LNCaP clone FGC (cell line): ENCODE results near the gene RPL10.
A peak's percentile ranks its signal among the peaks of the same experiment; 100 is the strongest.

Experiments
- DNase-seq: peaks from one replicate; pipeline ENCODE4 v3.0.0-alpha.2; 2011; ENCODE audit warnings: low read depth
- H3K4me3 ChIP-seq: 2 replicates; pipeline ENCODE4 v1.5.1; 2011; ENCODE audit warnings: mild to moderate bottlenecking, low read depth, low read length, control low read depth
- TF ChIP-seq, protein P1 (sequence below): IDR thresholded peaks from 2 replicates; pipeline ENCODE4 v1.5.1; 2012; ENCODE audit warnings: mild to moderate bottlenecking; ENCODE audit not compliant: control insufficient read depth, insufficient read depth; ENCODE audit errors: extremely low read depth

RPL10 gene

DNA sequence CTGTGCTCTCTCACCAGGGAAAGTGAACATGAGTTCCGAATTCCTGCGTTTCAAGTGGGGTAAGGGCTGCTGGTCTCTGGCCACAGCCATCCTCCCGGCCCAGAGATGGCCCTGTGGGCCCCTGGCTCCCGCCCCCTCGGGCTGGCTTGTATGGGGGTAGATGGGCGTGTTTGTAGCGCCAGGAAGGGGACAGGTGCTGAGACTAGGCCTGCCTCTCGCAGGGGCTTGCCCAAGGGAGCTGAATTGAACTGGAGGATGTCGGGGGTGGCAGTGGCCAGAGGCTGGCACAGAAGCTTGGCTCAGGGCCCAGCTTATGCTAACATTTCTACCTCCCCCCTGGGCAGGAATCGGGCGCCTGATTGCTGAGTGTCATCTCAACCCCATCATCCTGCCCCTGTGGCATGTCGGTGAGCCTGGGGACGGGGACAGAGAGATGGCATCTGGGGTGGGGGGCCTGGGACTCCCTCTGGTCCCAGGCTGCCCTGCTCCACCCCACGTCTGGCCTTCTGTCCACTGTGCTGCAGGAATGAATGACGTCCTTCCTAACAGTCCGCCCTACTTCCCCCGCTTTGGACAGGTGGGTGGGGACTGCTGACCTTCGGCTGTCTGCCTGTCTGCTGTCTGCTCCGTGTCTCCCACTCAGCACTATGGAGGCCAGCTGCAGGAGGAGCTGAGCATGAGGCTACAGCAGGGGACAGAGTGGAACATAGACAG lies 21.7 kb downstream of the RPL10 start:
- DNase-seq, result no peak
- H3K4me3 ChIP-seq, result no peak overlapping the region
- TF ChIP-seq, protein P1, sequence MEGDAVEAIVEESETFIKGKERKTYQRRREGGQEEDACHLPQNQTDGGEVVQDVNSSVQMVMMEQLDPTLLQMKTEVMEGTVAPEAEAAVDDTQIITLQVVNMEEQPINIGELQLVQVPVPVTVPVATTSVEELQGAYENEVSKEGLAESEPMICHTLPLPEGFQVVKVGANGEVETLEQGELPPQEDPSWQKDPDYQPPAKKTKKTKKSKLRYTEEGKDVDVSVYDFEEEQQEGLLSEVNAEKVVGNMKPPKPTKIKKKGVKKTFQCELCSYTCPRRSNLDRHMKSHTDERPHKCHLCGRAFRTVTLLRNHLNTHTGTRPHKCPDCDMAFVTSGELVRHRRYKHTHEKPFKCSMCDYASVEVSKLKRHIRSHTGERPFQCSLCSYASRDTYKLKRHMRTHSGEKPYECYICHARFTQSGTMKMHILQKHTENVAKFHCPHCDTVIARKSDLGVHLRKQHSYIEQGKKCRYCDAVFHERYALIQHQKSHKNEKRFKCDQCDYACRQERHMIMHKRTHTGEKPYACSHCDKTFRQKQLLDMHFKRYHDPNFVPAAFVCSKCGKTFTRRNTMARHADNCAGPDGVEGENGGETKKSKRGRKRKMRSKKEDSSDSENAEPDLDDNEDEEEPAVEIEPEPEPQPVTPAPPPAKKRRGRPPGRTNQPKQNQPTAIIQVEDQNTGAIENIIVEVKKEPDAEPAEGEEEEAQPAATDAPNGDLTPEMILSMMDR, result no peak

DNA sequence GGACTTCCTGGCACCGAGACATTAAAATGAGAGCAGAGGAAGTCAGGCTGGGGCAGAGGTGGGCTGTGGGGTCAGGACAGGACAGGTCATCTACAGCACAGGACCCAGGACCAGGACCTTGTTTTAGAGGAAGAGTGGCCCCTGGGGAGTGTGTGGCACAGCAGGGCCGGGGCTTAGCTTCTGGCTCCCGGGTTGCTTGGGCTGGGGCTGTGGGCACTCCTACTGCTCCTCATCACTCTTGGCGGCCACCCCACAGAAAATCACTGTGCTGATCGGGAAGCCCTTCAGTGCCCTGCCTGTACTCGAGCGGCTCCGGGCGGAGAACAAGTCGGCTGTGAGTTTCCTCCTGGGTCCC lies 22.2 kb downstream of the RPL10 start:
- H3K4me3 ChIP-seq, result no peak overlapping the region
- DNase-seq, result no peak

DNA sequence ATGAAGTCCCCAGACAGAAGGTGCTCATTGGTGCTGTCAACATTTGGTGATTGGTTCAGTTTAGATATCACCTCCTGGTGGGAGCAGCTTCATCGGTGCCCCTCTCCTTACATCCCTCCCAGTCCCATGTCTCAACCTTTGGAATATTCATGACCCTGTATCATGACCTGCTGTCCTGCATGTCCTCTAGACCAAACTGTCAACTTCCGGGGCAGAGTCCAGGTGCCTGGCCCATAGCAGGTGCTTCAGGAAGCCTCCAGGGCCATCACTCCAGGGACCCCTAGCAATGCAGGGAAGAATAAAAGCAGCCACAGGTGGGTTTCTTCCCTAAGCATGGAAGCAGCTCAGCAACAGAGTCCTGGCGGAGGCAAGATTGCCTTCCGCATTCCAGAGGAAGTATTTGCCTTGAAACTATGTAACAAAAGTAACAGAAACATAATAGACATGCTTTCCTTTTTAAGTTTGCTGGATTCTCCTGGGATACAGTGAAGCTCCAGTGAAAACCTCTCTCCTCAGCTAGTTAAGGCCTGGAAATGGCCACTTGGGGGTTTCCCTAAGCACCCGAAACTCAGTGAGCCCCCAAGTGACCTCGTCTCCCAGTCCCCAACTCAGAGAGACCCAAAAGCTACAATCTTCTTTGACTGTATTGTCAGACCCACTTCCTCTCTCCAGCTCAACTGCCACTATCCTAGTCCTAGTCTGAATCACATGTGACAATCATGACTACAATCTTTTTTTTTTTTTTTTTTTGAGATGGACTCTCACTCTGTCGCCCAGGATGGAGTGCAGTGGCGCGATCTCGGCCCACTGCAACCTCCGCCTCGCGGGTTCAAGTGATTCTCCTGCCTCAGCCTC lies 29.0 kb downstream of the RPL10 start:
- H3K4me3 ChIP-seq, result no peak overlapping the region
- TF ChIP-seq, protein P1, result no peak
- DNase-seq, result no peak

More for the DNA sequence above, 22.2 kb downstream of the RPL10 start:
- TF ChIP-seq, protein P1, result no peak

DNA sequence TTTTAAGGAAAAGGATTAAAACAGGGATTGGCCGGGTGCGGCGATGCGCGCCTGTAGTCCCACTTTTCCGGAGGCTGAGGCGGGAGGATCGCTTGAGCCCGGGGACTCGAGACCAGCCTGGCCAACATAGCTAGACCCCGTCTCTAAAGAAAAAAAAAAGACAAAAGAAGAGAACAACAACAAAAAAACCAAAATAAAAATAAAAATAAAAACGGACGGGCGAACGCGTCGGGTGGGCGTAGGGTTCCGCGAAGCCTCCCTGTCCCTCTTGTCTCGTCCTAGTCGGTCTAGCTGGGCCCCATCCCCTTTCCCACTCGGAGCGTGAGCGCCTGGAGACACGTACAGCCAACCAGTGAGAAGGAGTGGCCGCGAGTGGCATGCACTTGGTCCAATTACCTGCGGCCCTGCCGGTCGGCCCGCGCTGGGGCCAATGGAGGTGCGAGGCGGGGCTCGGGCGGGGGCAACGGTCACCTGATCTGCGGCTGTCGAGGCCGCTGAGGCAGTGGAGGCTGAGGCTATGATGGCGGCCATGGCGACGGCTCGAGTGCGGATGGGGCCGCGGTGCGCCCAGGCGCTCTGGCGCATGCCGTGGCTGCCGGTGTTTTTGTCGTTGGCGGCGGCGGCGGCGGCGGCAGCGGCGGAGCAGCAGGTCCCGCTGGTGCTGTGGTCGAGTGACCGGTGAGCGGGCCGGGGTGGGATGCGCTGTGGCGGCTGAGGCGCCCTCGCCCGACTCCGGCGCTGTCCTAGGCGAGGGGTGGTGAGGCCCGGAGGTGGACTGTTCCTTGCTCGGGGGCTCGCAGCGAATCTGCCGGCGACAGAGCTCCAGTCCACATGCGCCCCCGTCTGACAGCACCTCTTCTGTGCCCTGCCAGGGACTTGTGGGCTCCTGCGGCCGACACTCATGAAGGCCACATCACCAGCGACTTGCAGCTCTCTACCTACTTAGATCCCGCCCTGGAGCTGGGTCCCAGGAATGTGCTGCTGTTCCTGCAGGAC lies 30.3 kb downstream of the RPL10 start, which contains the start of gene ATP6AP1:
Gene ATP6AP1, plus strand, starts transcription at position 502 of the 996 bp plus-strand sequence. Its CDS starts 16 bp downstream, at position 518.
- TF ChIP-seq, protein P1, result peak; percentile 18; the same call in 1 of the 2 replicates
- DNase-seq, result peak; percentile 80
- peak within 1 kb of the TSS; percentile 72 for H3K4me3 ChIP-seq

DNA sequence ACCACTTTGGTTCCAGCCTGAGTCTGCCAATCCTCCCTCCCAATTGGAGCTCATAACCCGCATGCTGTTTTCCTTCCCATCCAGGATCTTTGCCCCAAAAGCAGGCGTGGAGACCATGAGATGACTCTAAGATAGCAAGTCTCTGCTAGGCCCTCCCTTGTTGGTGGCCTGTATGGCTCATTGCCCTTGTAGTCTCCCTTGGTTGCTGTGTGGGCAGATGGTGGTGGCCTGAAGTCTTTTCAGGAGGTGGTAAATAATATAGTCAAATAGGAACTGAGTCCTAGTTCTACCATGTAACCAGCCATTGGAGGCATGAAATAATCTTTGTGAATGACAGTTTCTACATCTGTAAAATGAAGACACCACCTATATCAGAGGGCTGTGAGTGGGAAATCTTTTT lies 31.5 kb downstream of the RPL10 start:
- peak overlapping the region; percentile 72 for H3K4me3 ChIP-seq
- no peak for DNase-seq
- TF ChIP-seq, protein P1, result no peak

DNA sequence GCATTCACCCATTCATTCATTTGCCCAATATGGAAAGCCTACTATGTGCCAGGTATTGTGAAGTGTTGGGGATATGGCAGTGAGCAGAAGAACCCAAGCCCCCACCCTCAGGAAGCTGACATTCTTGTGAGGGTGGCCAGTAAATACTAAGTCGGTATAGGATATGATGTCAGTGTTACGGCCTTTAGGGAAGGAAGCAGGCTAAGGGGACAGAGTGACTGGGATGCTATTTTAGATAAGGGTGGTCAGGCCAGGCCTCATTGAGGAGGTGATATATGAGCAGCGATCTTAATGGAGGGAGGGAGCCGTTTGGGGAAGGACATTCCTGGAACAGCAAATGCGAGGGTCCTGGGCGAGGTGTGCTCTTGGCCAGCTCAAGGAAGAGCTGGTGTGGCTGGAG lies 32.3 kb downstream of the RPL10 start:
- H3K4me3 ChIP-seq, result peak overlapping the region; percentile 21; the same call in 1 of the 2 replicates

More for the DNA sequence above, 32.3 kb downstream of the RPL10 start:
- TF ChIP-seq, protein P1, result no peak
- no peak for DNase-seq
